GM12878 (cell line): ENCODE data around the gene FAM217B. TPM values are rescaled to one million over a fixed set of nuclear protein-coding genes. Genes with fewer than 3 reads are reported as not detected.

Source experiments
- BACH1 ChIP-seq: fragments of 450-650 bp; IDR thresholded peaks from 2 replicates; pipeline ENCODE4 v1.6.1; 2017; ENCODE audit warnings: mild to moderate bottlenecking, borderline replicate concordance
- BHLHE40 ChIP-seq, 2 experiments: fragments of 450-650 bp in 1 of 2; IDR thresholded peaks; 2 replicates each; pipeline ENCODE4 v1.6.1; 2011 to 2017; ENCODE audit warnings: low read depth in 2 of 2, borderline replicate concordance in 1 of 2, improper control_type of control experiment in 1 of 2, low read length in 1 of 2, mild to moderate bottlenecking in 1 of 2
- CBFB ChIP-seq: IDR thresholded peaks from 2 replicates; pipeline ENCODE4 v1.6.1; 2016; ENCODE audit warnings: antibody characterized with exemption, low read depth
- FOXK2 ChIP-seq: fragments of 450-650 bp; IDR thresholded peaks from 2 replicates; pipeline ENCODE4 v1.6.1; 2017; ENCODE audit warnings: mild to moderate bottlenecking, moderate library complexity
- HCFC1 ChIP-seq: fragments of 150-350 bp; IDR thresholded peaks from 2 replicates; pipeline ENCODE4 v1.6.1; 2014; ENCODE audit warnings: low read length
- KDM1A ChIP-seq: fragments of 200-600 bp; sonication (generic); IDR thresholded peaks from 2 replicates; pipeline ENCODE4 v1.6.1; 2016; ENCODE audit warnings: borderline replicate concordance
- LARP7 ChIP-seq: fragments of 450-650 bp; IDR thresholded peaks from 2 replicates; pipeline ENCODE4 v1.6.1; 2017; ENCODE audit warnings: mild to moderate bottlenecking
- MEF2A ChIP-seq: IDR thresholded peaks from 2 replicates; pipeline ENCODE4 v1.6.1; 2011; ENCODE audit warnings: low read depth, mild to moderate bottlenecking, low read length, moderate library complexity; ENCODE audit not compliant: insufficient read depth
- NRF1 ChIP-seq: conservative IDR thresholded peaks from 2 replicates; pipeline ENCODE4 v1.6.1; 2011; ENCODE audit warnings: mild to moderate bottlenecking, low read depth, low read length, improper control_type of control experiment
- PBX3 ChIP-seq: IDR thresholded peaks from 2 replicates; pipeline ENCODE4 v1.6.1; 2011; ENCODE audit warnings: mild to moderate bottlenecking, low read depth, low read length, moderate library complexity; ENCODE audit not compliant: insufficient replicate concordance
- RBBP5 ChIP-seq: fragments of 200-600 bp; sonication (generic); conservative IDR thresholded peaks from 2 replicates; pipeline ENCODE4 v1.6.1; 2016
- RUNX3 ChIP-seq: IDR thresholded peaks from 2 replicates; pipeline ENCODE4 v1.6.1; 2012; ENCODE audit warnings: low read length, inconsistent platforms
- SIN3A ChIP-seq: IDR thresholded peaks from 2 replicates; pipeline ENCODE4 v1.6.1; 2012; ENCODE audit warnings: low read depth, low read length, improper control_type of control experiment
- SIX5 ChIP-seq: IDR thresholded peaks from 2 replicates; pipeline ENCODE4 v1.6.1; 2011; ENCODE audit warnings: mild to moderate bottlenecking, low read depth, low read length, moderate library complexity; ENCODE audit not compliant: severe bottlenecking
- SMAD1 ChIP-seq: fragments of 450-650 bp; IDR thresholded peaks from 2 replicates; pipeline ENCODE4 v1.6.1; 2018; ENCODE audit warnings: mild to moderate bottlenecking, low read depth; ENCODE audit not compliant: partially characterized antibody
- SP1 ChIP-seq: IDR thresholded peaks from one replicate; pipeline ENCODE4 v1.6.1; 2011; ENCODE audit warnings: low read depth, low read length
- SREBF1 ChIP-seq: IDR thresholded peaks from 2 replicates; pipeline ENCODE4 v1.6.1; 2012; ENCODE audit warnings: mild to moderate bottlenecking, low read length
- SRF ChIP-seq, 2 experiments: IDR thresholded peaks; 2 replicates each; pipeline ENCODE4 v1.6.1; 2011; ENCODE audit warnings: low read depth in 2 of 2, low read length in 2 of 2, mild to moderate bottlenecking in 1 of 2, moderate library complexity in 1 of 2
- TAF1 ChIP-seq: IDR thresholded peaks from 2 replicates; pipeline ENCODE4 v1.6.1; 2011; ENCODE audit warnings: mild to moderate bottlenecking, low read depth, low read length, borderline replicate concordance
- TARDBP ChIP-seq: IDR thresholded peaks from 2 replicates; pipeline ENCODE4 v1.6.1; 2016; ENCODE audit warnings: borderline replicate concordance
- TBL1XR1 ChIP-seq: IDR thresholded peaks from 2 replicates; pipeline ENCODE4 v1.6.1; 2012; ENCODE audit warnings: low read depth, low read length, improper control_type of control experiment
- TCF12 ChIP-seq: IDR thresholded peaks from 2 replicates; pipeline ENCODE4 v1.6.1; 2011; ENCODE audit warnings: low read depth, mild to moderate bottlenecking, low read length
- USF1 ChIP-seq: IDR thresholded peaks from 2 replicates; pipeline ENCODE4 v1.6.1; 2011; ENCODE audit warnings: borderline replicate concordance, low read depth, mild to moderate bottlenecking, moderate library complexity, mixed read lengths, low read length; ENCODE audit not compliant: insufficient read depth; ENCODE audit errors: extremely low read length
- ZNF217 ChIP-seq: fragments of 450-650 bp; IDR thresholded peaks from 2 replicates; pipeline ENCODE4 v1.6.1; 2017; ENCODE audit warnings: antibody characterized with exemption, mild to moderate bottlenecking
- ZNF687 ChIP-seq: fragments of 450-650 bp; IDR thresholded peaks from 2 replicates; pipeline ENCODE4 v1.6.1; 2017; ENCODE audit warnings: mild to moderate bottlenecking, moderate library complexity
- polyA plus RNA-seq, 11 experiments: library from polyadenylated mRNA; depleted of rRNA in 4 of 11; unstranded in 6 of 11; stranded (reverse) in 5 of 11; fragments of >200 nt; fragmentation: Nextera tagmentation in 4 of 11; fragmentation: Illumina TruSeq in 1 of 11; extraction: Ambion mirVana in 4 of 11; extraction: Trizol in 1 of 11; gene quantifications; 1 replicate in 1 of 11; 2 replicates in 10 of 11; pipeline versions ENCODE4 v1.2.1 to v1.2.3, GENCODE V29; 2011 to 2016; ENCODE audit warnings: inconsistent platforms in 2 of 11, missing spikeins in 2 of 11, low read depth in 1 of 11
- total RNA-seq, 4 experiments: library from RNA; depleted of rRNA in 3 of 4; stranded (reverse); fragments of >200 nt in 3 of 4; fragmentation: Illumina TruSeq in 1 of 4; extraction: Trizol in 1 of 4; gene quantifications; 2 replicates each; pipeline versions ENCODE4 v1.2.1 to v1.2.3, GENCODE V29; 2013 to 2021

Gene FAM217B
- total and polyA plus RNA-seq, 10 of the 15 experiments (the other 5 are each of a cell fraction or from before 2014, with no cell fraction given), result 6.3 to 18.3 (median 10.6) TPM

GRCh38 chr20:59940129-59940955 lies at the start of gene FAM217B, which contains the start of gene PPP1R3D (continued):
- TF ChIP-seq ZNF687 (peak; percentile 98), SP1 (peak; percentile 44), RBBP5 (no peak), PBX3 (no peak), KDM1A (no peak), HCFC1 (peak; percentile 13), RUNX3 (peak; percentile 43), SMAD1 (no peak), TCF12 (0 out of 2 replicates have a peak, but pooled peaks have one; percentile 7), SREBF1 (no peak), CBFB (peak; percentile 47; the same call in 1 of the 2 replicates), MEF2A (no peak), SIN3A (0 out of 2 replicates have a peak, but pooled peaks have one; percentile 33), USF1 (peak; percentile 86), LARP7 (peak; percentile 67; the same call in 1 of the 2 replicates), TAF1 (peak; percentile 53; the same call in 1 of the 2 replicates), NRF1 (peak; percentile 36), SIX5 (no peak), BACH1 (0 out of 2 replicates have a peak, but pooled peaks have one; percentile 38), SRF (IDR thresholded peaks at IDR 0.05; ENCODE audit: low read depth in 2 of 2, low read length in 2 of 2) (no peak), TARDBP (0 out of 2 replicates have a peak, but pooled peaks have one; percentile 16), FOXK2 (peak; percentile 63; the same call in 1 of the 2 replicates), ZNF217 (no peak), TBL1XR1 (no peak), BHLHE40 (IDR thresholded peaks at IDR 0.05; ENCODE audit: borderline replicate concordance in 1 of 2, low read depth in 2 of 2, low read length in 1 of 2) (peak; percentile 76 to 90)
